Measurements from ENCODE around the gene FCHSD1.

FCHSD1 gene

GRCh38 chr5:141672841-141673813 is 21.9 kb upstream of the FCHSD1 start:
- no peak for DNase-seq

- DNase-seq: no peak
These were observed 21.0 kb upstream of the FCHSD1 start for GRCh38 chr5:141672071-141672840.

GRCh38 chr5:141669520-141669919 is 18.3 kb upstream of the FCHSD1 start:
- DNase-seq: no peak

GRCh38 chr5:141668601-141669265 is 17.5 kb upstream of the FCHSD1 start:
- no peak for DNase-seq

GRCh38 chr5:141665995-141666940 is 15.1 kb upstream of the FCHSD1 start:
- DNase-seq: no peak

- DNase-seq: peak; percentile 67
These were observed 13.7 kb upstream of the FCHSD1 start for GRCh38 chr5:141664733-141665461.

- no peak for DNase-seq
These were observed 12.3 kb upstream of the FCHSD1 start for GRCh38 chr5:141663506-141663905.

GRCh38 chr5:141662028-141662427 is 10.8 kb upstream of the FCHSD1 start:
- DNase-seq: no peak

- no peak for DNase-seq
These were observed 6.8 kb upstream of the FCHSD1 start for GRCh38 chr5:141657937-141658545.

- no peak for DNase-seq
These were observed 6.2 kb upstream of the FCHSD1 start for GRCh38 chr5:141657404-141657803.

- DNase-seq: no peak
These were observed 5.2 kb upstream of the FCHSD1 start for GRCh38 chr5:141656396-141656795.

GRCh38 chr5:141655020-141655419 is 3.8 kb upstream of the FCHSD1 start:
- no peak for DNase-seq

- no peak for DNase-seq
These were observed 3.1 kb upstream of the FCHSD1 start for GRCh38 chr5:141654298-141654697.

GRCh38 chr5:141651728-141652105 is 499 bp upstream of the FCHSD1 start:
- no peak for DNase-seq

GRCh38 chr5:141649972-141650371 is 1.2 kb downstream of the FCHSD1 start:
- DNase-seq: no peak

GRCh38 chr5:141649056-141649688 is 2.0 kb downstream of the FCHSD1 start:
- DNase-seq: no peak

GRCh38 chr5:141647851-141648250 is 3.4 kb downstream of the FCHSD1 start:
- no peak for DNase-seq

- no peak for DNase-seq
These were observed 4.0 kb downstream of the FCHSD1 start for GRCh38 chr5:141647242-141647641.

- no peak for DNase-seq
These were observed 5.2 kb downstream of the FCHSD1 start for GRCh38 chr5:141646026-141646425.

GRCh38 chr5:141641634-141642267 is 9.5 kb downstream of the FCHSD1 start:
- no peak for DNase-seq

All from CD4-positive, alpha-beta T cell treated with Interferon gamma for 1 hour (primary cell).